Esophagus muscularis mucosa (tissue), 3 donors: ENCODE measurements around the gene DLST.

Experiments
- CTCF ChIP-seq, 3 experiments: fragments of 200-600 bp in 2 of 3; fragments of 450-650 bp in 1 of 3; sonication (generic) in 2 of 3; IDR thresholded peaks; one replicate each; pipeline ENCODE4 v1.5.1; 2017 to 2019; ENCODE audit warnings: antibody characterized with exemption in 3 of 3, mild to moderate bottlenecking in 2 of 3, moderate library complexity in 1 of 3
- POLR2A ChIP-seq: fragments of 450-650 bp; IDR thresholded peaks from one replicate; pipeline ENCODE4 v1.6.1; 2017; ENCODE audit warnings: antibody characterized with exemption, moderate library complexity, mild to moderate bottlenecking, low read depth
- POLR2AphosphoS5 ChIP-seq, 2 donors: sonication (generic); formaldehyde crosslinking; IDR thresholded peaks; one replicate each; pipeline ENCODE4 v1.6.1; 2017; ENCODE audit warnings: antibody characterized with exemption in 2 of 2

DNA sequence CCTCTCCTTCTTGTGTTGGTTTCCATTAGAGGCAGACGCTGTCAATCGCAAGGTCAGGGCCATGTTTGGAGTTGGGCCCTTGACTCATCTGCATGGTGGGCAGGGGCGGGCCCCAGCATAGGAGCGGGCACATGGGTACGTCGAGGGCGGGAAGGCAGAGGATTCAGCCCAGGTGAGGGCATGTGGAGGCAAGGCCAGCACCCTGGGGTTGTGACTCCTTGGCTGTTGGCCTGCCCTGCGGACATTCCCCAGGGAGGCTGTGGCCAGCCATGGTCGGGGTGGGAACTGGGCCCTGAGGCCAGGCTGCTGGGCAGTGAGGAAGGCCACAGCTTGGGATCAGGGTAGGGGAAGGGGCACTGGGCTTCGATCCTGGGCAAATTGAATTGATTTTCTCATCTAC, 31.1 kb downstream of the DLST start:
- no peak for TF ChIP-seq POLR2AphosphoS5 (IDR thresholded peaks at IDR 0.05)
- no peak for TF ChIP-seq POLR2A
- TF ChIP-seq CTCF (IDR thresholded peaks at IDR 0.05) = no peak
